ENCODE measurements around the gene ST8SIA2.

DNA sequence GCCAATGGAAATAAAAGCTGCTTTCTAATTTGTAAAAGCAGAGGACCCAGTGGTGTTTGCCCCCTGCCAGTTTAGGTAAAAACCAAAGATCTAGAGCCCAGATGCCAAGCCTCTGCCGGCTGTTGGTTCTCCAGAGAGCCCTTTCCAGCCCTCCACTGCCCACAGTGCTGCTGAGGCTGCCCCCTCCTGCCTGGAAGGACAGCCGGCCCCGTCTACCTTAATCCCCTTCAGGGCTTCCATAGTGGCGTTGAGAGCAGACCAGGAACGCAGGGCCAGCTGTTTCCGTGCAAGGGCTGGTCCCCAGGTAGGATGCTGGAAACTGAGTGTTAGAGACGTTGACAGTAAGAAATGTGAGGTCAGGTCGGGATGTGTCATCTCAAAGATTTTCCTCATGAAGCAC is 6.9 kb downstream of the ST8SIA2 start:
- TF ChIP-seq HOXC10 (CRISPR knock-in tag; IDR thresholded peaks at IDR 0.05) (no peak), ZNF24 (tag by site-specific recombination; IDR thresholded peaks at IDR 0.05) (no peak), ZNF571 (tag by site-specific recombination; IDR thresholded peaks at IDR 0.05) (no peak), ZNF274 (IDR thresholded peaks at IDR 0.05; ENCODE audit: low read length) (no peak), ZNF274 (tag by site-specific recombination; IDR thresholded peaks at IDR 0.05; ENCODE audit: borderline replicate concordance) (no peak), KLF1 (tag by site-specific recombination; IDR thresholded peaks at IDR 0.05) (no peak), ZNF10 (tag by site-specific recombination; IDR thresholded peaks at IDR 0.05) (no peak), YY1 (tag by site-specific recombination; IDR thresholded peaks at IDR 0.05) (no peak)
- TF ChIP-seq, protein P1, sequence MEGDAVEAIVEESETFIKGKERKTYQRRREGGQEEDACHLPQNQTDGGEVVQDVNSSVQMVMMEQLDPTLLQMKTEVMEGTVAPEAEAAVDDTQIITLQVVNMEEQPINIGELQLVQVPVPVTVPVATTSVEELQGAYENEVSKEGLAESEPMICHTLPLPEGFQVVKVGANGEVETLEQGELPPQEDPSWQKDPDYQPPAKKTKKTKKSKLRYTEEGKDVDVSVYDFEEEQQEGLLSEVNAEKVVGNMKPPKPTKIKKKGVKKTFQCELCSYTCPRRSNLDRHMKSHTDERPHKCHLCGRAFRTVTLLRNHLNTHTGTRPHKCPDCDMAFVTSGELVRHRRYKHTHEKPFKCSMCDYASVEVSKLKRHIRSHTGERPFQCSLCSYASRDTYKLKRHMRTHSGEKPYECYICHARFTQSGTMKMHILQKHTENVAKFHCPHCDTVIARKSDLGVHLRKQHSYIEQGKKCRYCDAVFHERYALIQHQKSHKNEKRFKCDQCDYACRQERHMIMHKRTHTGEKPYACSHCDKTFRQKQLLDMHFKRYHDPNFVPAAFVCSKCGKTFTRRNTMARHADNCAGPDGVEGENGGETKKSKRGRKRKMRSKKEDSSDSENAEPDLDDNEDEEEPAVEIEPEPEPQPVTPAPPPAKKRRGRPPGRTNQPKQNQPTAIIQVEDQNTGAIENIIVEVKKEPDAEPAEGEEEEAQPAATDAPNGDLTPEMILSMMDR (tag by site-specific recombination; IDR thresholded peaks at IDR 0.05), result no peak
- TF ChIP-seq, protein P2, sequence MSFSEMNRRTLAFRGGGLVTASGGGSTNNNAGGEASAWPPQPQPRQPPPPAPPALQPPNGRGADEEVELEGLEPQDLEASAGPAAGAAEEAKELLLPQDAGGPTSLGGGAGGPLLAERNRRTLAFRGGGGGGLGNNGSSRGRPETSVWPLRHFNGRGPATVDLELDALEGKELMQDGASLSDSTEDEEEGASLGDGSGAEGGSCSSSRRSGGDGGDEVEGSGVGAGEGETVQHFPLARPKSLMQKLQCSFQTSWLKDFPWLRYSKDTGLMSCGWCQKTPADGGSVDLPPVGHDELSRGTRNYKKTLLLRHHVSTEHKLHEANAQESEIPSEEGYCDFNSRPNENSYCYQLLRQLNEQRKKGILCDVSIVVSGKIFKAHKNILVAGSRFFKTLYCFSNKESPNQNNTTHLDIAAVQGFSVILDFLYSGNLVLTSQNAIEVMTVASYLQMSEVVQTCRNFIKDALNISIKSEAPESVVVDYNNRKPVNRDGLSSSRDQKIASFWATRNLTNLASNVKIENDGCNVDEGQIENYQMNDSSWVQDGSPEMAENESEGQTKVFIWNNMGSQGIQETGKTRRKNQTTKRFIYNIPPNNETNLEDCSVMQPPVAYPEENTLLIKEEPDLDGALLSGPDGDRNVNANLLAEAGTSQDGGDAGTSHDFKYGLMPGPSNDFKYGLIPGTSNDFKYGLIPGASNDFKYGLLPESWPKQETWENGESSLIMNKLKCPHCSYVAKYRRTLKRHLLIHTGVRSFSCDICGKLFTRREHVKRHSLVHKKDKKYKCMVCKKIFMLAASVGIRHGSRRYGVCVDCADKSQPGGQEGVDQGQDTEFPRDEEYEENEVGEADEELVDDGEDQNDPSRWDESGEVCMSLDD (tag by site-specific recombination; IDR thresholded peaks at IDR 0.05), result no peak
